NCI-H1092 treated with DMSO at 0.1 percent for 48 hours (cell line): ENCODE data around the gene BAD.

Source experiments
- DNase-seq: peaks from one replicate; lab custom pipeline; 2025; lab: John Stamatoyannopoulos, UW

The BAD gene

DNA sequence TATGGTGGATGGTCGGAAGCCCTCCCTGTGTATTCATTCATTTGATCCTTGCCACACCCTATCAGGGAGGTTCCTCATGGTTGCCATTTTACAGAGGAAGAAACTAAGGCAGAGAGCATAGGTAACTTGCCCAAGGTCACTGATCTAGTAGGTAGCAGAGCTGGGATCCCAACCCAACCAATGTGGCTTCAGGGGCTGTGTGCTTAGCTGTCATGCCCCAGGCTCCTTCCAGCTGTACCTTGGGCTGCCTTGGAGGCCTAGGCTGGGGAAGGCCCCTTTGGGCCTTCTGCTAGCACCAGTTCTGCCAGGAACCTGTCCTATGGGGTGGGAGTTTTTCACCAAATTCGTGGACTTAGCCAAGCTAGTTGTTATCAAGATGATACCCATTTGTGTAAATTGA lies 8.6 kb downstream of the BAD start:
- DNase-seq, result no peak

DNA sequence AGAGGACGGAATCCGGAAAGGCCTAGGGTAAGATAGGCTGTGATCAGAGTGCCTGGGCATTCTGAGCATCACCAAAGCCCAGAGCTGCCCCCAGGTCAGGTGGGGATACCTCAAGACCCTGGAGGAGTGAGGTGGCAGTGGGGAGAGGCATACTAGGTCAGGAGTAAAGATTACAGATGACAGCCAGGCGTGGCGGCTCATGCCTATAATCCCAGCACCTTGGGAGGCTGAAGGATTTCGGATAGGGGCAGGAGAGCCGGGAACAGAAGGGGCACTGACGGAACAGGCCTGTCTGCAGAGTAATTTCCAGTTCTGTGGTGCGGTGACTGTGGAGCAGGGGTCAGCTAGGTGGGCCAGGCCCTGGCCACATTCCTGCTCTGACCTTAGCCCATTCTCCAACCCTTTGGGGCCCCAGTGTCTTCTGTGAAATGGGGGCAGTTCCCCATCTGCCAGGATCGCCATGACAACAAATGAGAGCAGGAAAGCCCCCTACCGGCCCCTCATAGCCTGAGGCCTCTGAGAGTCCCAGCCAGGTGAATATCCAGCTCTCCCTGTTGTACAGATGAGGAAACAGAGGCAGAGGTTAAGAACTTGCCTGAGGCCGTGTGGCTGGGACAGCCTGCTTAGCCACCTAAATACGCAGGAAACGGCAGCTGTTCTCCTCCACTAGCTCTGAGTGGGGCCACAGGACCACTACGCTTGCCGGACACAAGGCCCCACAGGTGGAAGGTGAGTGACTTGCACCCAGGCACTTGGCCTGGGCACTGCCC lies 9.2 kb downstream of the BAD start:
- DNase-seq, result no peak

DNA sequence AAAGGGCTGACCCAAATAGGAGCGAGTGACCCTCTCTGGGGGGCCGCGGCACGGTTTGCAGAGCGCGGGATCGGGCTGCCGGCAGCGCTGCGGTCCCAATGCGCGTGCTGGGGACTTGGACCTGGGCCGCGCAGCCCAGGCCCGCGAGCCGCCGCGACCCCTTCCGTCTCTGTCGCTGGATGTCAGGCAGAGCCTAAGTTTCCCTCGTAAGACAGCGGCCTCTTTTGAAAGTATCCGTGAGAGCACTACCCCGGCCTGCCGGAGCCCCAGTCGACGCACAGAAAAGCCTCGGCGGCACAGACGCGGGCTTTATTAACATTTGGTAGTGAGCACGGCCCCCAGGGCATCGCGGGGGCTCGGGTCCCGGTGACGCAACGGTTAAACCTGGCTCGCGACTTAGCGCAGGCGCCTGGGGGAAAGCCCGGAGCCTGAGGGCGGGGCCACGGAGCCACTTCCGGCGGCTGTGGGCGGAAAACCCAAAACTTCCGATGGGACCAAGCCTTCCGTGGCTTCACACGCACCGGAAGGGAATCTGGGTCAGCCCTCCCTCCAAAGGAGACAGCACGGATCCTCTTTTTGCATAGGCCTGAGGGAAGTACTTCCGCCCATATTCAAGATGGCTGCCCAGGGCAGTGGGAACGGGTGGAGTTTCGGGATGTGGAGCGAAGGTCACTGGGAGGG lies 14.8 kb downstream of the BAD start:
- DNase-seq, result peak; percentile 100

DNA sequence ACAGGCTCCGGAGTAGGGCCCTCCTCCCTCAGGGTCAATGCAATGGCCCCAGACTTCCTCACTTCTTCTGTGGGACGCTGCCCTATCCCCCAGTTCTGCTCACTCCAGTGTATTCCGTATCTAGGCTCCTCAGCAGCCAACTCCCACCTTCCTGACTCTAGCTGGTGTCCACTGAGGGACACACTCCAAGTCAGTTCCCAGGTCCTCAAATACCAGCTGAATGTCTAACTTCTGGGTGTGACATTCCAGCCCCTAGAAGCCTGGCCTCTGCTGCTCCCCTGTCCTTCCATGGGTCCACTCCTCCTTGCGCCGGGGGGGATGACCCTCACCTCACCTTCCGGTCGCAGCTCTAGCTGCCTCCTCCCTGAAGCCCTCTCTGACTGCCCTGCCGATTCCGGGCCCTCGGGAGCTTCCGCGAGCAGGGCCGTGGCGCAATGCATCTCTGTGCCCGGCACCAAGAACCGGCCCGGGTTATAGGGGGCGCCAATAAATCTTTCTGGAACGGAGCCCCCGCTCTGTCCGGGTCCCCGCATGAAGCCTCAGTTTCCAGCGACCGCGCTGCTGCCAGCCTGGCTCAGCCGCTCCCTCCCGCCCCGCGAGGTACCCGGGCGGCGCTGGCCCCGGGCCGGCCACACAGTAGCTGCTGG lies 15.4 kb downstream of the BAD start:
- no peak for DNase-seq

DNA sequence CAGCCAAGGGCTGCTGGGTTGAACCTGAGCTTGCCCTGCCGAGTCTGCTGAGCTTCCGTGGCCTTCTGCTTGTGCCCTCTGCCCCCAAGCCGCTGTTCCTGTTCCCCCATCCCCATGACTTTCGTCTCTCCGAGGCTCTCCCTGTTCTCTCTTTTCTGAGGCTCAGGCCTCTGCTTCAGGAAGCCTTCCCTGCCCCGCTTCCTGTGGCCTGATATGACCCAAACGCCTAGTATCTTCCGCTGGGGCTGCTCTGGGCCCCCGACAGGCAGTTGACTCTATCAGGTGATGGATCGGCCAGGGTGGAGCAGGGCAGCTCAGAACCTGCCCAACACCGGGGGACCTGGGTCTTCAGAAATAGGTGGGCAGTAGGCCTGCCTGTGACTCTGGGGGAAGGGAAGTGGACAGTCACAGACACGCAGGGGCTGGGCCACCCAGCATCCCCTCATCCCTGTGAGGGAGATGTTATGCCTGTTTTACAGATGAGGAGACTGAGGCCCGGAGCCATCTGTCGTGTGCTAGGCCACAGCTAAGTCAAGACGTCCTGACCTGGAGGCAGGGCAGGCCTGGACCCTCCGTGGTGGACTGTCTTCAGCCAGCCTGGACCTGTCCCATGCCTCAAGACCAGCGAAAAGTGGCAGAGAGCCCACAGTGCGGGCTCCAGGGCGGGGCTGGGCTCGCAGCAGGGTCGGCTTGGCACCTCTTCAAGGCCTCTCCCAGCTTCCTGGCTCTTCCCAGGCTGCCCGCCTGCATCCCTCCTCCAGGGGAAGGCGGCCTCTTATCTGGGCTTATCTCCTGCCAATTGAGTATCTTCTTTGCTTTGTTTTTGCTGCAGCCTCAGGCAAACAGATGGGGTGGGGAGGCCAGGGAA lies 16.2 kb downstream of the BAD start:
- DNase-seq, result no peak

DNA sequence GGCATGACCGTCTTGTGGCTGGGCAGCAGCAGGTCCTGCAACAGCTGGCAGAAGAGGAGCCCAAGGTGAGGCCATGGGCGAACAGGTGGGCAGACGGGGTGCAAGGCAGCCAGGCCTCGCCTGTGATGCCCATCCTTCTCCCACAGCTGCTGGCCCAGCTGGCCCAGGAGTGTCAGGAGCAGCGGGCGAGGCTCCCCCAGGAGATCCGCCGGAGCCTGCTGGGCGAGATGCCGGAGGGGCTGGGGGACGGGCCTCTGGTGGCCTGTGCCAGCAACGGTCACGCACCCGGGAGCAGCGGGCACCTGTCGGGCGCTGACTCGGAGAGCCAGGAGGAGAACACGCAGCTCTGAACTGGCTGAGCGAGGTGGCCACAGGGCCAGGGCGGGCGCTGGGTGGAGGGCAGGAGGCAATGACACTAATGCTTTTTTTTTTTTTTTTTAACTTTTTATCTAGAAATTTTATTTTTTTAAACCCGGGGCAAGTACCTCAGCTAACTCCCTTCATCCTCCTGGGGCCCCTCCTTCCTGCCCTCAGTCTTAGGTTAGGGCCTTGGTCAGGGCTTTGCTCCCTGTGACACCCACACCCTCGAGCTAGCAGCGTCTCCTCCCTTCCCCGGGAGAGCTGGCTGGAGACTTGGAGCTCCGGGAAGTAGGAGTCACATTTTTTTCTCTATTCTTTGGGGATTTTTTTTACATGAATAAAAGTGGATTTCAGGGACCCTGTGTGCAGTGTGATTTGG lies 17.1 kb downstream of the BAD start:
- peak; percentile 46 for DNase-seq

DNA sequence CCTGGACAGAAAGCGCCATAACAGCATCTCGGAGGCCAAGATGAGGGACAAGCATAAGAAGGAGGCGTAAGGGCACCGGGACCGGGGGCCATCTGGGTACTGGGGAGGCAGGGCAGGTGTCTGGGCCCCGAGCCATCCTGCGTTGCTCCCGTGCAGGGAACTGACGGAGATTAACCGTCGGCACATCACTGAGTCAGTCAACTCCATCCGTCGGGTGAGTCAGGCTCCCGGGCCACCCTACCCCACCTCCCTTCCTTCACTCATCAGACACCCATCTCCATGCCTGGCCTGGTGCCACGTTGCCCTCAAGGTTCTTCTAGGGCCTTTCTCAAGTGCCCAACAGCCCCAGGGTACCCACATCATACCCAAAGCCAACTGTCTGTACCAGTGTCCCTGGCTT lies 18.1 kb downstream of the BAD start:
- DNase-seq, result no peak

DNA sequence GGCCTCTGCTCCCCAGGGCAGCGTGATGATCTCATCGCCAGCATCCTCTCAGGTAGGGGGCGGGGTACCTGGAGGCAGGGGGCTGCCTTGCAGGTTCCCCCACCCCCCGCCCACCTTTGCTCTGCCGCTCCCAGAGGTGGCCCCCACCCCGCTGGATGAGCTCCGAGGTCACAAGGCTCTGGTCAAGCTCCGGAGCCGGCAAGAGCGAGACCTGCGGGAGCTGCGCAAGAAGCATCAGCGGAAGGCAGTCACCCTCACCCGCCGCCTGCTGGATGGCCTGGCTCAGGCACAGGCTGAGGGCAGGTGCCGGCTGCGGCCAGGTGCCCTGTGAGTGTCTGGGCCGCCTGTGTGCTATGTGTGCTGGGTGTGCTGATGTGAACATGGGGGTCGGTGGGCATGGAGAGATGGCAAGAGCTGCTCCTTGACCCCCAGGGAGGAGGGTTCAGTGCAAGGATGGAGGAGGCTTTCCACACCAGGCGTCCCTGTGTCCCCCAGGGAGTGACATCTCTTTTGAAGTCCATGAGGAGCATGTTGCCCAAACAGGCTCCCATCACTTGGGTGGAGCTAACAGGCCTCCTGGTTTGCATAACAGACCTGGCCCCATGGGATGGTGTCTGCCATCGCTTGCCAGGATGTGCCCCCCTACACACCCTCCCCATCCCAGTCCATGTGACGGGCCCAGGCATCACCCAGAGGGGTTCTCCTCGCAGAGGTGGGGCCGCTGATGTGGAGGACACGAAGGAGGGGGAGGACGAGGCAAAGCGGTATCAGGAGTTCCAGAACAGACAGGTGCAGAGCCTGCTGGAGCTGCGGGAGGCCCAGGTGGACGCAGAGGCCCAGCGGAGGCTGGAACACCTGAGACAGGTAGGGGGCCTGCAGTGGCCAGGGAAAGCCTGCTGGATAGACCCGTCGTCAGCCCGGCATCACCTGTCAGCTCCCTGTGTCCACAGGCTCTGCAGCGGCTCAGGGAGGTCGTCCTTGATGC lies 19.0 kb downstream of the BAD start:
- DNase-seq, result no peak

DNA sequence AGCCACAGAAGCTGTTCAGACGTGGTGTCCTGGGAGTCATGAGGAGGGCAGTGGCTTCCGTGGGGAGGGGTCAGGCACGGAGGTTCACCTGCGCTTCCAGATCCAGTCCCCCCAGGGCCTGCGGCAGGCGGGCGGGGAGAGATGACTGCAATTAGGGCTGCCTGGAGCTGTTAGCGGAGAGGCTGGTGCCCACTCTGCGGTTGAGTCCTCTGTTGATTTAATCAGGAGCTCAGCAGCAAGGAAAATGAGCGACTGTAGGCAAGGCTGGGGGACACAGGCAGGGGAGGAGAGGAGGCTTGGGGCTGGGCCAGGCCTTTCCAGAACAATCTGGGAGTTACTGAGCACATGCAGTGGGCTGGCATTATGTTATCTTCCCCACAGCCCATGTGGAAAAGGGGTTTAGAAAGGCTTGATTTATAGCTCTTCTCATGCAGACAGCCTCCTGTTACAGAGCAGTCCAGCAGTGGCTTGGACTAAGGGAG lies 20.1 kb downstream of the BAD start:
- DNase-seq, result no peak

DNA sequence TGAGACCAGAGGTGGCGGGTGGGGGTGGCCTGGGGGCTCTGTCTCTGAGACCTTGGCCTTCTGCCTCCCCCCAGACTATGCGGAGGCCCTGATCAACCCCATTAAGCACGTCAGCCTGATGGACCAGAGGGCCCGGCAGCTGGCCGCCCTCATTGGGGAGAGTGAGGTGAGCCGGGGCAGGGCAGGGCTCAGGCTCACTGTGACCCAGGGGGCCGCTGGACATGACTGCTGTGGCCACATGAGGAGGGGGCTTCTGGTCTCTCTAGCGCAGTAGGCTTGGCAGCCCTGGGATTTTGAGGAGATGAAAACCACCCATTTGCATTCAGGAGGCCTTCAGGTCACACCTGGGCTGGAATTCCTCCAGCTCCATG lies 20.5 kb downstream of the BAD start:
- DNase-seq, result no peak

DNA sequence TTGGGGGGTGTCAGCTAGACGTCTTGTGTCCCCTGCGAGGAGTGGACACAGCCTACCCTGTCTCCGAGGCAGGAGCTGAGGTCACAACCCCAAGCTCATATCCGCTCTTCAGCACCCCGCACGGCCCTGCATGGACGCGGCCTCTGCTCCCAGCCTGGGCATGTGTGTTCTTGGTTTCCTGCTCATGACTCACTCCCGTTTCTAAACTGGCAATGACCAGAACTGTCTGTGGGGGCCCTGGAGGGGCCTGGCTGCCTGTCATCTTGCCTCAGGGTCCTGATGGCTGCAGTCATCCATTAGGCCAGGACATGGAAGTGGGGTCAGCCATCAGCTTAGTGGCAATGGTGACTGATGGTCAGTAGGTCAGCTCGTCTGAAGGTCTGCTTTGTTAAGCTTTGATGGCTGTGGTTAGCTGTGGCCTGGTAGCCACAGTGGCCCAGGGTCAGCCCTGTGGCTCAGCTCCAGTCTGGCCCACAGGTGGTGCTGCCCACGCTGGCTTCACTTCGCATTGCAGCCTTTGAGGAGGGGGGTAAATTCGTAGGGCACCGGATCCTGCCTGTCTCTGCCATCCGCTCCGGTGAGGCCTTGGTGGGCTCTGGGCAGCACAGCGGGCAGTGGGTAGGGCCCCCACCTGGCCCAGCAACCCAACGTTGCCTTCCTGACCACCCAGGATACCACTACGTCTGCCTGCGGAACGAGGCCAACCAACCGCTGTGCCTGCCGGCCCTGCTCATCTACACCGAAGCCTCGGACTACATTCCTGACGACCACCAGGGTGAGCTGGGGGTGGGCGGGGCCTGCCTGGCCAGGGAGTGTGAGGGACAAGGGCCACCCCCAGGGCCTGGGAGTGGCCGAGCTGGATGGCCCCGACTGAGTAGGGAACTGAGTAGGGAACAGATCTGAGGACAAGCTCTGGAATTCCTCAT lies 21.2 kb downstream of the BAD start:
- DNase-seq, result no peak

DNA sequence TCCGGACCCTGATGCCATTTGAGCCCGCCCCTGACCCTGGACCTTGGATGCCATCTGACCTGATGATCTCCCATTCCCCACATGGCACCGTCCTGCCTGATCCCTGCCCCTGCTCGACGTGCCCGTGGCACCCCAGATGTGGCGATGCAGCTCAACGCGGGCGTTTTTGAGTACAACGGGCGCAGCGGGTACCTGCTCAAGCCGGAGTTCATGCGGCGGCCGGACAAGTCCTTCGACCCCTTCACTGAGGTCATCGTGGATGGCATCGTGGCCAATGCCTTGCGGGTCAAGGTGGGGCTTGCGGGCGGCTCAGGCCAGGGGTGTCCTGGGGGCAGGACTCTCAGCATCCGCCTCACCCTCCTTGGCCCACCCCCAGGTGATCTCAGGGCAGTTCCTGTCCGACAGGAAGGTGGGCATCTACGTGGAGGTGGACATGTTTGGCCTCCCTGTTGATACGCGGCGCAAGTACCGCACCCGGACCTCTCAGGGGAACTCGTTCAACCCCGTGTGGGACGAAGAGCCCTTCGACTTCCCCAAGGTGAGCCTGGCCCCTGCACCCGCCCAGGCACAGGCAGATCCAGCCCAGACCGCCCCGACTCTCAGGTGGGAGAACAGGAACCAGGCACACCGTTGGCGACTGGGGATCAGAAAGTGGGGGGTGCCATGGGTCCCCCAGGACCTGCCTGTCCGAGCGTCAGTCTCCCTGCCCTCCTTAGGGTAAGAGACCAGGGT lies 22.0 kb downstream of the BAD start:
- no peak for DNase-seq

DNA sequence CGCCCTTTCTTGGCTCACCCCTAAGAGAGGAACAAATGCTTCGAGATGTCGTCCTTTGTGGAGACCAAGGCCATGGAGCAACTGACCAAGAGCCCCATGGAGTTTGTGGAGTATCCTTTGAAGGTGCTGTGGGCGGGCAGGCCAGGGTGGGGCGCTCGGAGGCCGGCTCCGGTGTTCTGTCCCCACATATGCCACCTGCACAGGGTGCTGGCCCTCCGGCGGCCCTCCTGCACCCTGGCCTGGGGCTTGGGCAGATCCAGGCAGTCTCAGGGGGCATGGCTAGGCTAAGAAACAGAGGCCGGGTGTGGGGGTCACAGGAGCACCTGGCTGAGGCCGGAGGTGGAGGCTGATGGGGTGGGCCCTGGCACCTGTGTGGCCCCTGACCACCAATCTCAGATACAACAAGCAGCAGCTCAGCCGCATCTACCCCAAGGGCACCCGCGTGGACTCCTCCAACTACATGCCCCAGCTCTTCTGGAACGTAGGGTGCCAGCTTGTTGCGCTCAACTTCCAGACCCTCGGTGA lies 22.8 kb downstream of the BAD start:
- DNase-seq, result no peak

DNA sequence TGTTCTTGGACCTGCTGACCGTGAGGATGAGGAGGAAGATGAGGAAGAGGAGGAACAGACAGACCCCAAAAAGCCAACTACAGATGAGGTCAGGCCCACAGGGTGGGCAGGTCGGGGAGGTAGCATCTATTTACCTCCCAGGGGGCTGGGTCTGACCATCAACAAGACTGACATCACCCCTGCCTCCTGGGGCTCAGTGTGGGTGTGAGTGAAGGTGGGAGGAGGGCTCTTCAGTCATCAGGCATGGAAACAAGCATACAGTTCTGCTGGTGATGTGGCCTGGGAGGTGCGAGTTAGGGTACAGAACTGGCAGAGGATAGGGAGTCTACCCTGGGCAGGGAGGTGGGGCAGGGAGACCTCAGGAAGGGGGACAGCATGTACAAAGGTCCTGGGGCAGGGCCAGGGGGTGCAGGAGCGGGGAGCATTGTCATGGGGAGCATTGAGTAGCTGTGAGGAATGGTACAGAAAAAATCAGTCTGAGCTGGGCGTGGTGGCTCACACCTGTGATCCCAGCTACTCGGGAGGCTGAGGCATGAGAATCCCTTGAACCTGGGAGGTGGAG lies 24.2 kb downstream of the BAD start:
- no peak for DNase-seq

DNA sequence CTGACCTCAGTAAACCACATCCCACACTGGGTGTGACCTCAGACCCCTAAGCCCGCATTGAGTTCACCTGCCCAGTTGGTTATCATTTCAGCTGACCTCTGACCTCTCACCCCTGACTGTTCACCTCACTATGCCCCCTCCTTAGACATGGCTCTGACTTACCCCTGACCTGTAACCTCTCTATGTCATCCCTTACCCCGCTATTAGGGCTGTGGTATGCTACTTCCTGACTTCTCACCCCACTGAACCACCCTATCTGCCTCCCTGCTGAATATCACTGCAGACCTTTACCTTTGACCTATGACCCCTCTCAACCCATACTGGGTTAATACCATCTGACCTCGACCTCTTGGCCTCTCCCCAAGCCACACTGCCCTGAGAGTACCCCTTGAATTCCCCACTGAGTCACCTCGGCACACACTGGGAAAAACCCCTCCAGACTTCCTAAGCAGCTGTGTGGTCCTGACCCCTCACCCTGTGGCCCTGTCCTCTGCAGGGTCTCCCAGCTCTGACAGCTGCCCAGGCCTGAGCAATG lies 24.9 kb downstream of the BAD start:
- no peak for DNase-seq

DNA sequence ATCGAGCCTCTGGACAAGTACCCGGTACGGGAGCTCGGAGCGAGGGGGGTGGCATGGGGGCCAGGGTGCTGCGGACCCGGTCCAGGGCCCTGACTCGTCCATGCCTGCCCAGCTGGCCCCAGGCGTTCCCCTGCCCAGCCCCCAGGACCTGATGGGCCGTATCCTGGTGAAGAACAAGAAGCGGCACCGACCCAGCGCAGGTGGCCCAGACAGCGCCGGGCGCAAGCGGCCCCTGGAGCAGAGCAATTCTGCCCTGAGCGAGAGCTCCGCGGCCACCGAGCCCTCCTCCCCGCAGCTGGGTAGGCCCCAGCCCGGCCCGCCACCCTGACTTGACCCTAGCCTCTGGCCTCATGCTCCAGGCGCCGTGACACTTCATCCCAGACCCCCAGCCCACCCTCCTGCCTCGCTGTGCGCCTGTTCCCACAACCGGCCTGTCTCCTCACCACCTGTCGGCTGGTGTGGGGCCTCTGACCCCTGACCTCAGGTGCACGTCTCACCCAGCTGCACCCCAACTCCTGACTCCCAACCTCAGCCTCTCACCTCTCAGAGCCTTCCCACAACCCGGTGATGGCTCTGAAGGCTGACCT lies 25.4 kb downstream of the BAD start:
- DNase-seq, result no peak

DNA sequence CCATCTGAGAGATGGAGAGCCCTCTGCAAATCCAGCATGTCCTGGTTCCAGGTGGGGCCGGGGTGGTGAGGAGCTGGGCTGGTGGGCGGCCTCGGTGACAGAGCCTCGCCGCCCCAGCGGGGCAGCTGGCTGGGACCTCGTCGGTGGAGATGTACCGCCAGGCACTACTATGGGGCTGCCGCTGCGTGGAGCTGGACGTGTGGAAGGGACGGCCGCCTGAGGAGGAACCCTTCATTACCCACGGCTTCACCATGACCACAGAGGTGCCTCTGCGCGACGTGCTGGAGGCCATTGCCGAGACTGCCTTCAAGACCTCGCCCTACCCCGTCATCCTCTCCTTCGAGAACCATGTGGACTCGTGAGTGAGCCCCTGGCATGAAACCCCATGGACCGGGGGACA lies 26.1 kb downstream of the BAD start:
- no peak for DNase-seq
